ENCODE measurements around the gene SEC14L1.

The SEC14L1 gene

GRCh38 chr17:77126519-77126918, 14.2 kb upstream of the SEC14L1 start:
- DNase-seq (ENCODE audit: low read depth in 2 of 2), result no peak
- no peak for TF ChIP-seq CTCF (IDR thresholded peaks at IDR 0.05; ENCODE audit: low read depth, low read length)
- no peak overlapping the region for H3K4me3 ChIP-seq (replicated peaks in 1 of 2; ENCODE audit: low read depth in 2 of 2, low read length in 2 of 2)

GRCh38 chr17:77127735-77128361, 12.9 kb upstream of the SEC14L1 start:
- no peak overlapping the region for H3K4me3 ChIP-seq (replicated peaks in 1 of 2; ENCODE audit: low read depth in 2 of 2, low read length in 2 of 2)

GRCh38 chr17:77128896-77129567, 11.7 kb upstream of the SEC14L1 start:
- DNase-seq (ENCODE audit: low read depth in 2 of 2), result peak in 1 of 2 donors; percentile 80
- TF ChIP-seq CTCF (IDR thresholded peaks at IDR 0.05; ENCODE audit: low read depth, low read length), result no peak
- H3K4me3 ChIP-seq (replicated peaks in 1 of 2; ENCODE audit: low read depth in 2 of 2, low read length in 2 of 2), result no peak overlapping the region

More at GRCh38 chr17:77127735-77128361, 12.9 kb upstream of the SEC14L1 start:
- DNase-seq (ENCODE audit: low read depth in 2 of 2), result peak; percentile 65 to 71
- TF ChIP-seq CTCF (IDR thresholded peaks at IDR 0.05; ENCODE audit: low read depth, low read length), result no peak

- H3K4me3 ChIP-seq (replicated peaks in 1 of 2; ENCODE audit: low read depth in 2 of 2, low read length in 2 of 2), result no peak overlapping the region
- no peak for TF ChIP-seq CTCF (IDR thresholded peaks at IDR 0.05; ENCODE audit: low read depth, low read length)
- peak in 1 of 2 donors; percentile 69 for DNase-seq (ENCODE audit: low read depth in 2 of 2)
These were observed 11.0 kb upstream of the SEC14L1 start for GRCh38 chr17:77129568-77130301.

GRCh38 chr17:77130525-77130924, 10.2 kb upstream of the SEC14L1 start:
- no peak for TF ChIP-seq CTCF (IDR thresholded peaks at IDR 0.05; ENCODE audit: low read depth, low read length)
- no peak for DNase-seq (ENCODE audit: low read depth in 2 of 2)

GRCh38 chr17:77131904-77132303, 8.9 kb upstream of the SEC14L1 start:
- no peak for TF ChIP-seq CTCF (IDR thresholded peaks at IDR 0.05; ENCODE audit: low read depth, low read length)
- no peak overlapping the region for H3K4me3 ChIP-seq (replicated peaks in 1 of 2; ENCODE audit: low read depth in 2 of 2, low read length in 2 of 2)
- DNase-seq (ENCODE audit: low read depth in 2 of 2), result peak; percentile 69 to 88

More at GRCh38 chr17:77130525-77130924, 10.2 kb upstream of the SEC14L1 start:
- H3K4me3 ChIP-seq (replicated peaks in 1 of 2; ENCODE audit: low read depth in 2 of 2, low read length in 2 of 2), result no peak overlapping the region

Measured in cardiac fibroblast (primary cell).